AG04449 (cell line): ENCODE data around the gene RASGRP3.

Experiments used
- CTCF ChIA-PET: fragments of 350-600 bp; formaldehyde crosslinking; extraction: SDS; loops from one replicate; lab custom pipeline; 2021; ENCODE audit warnings: antibody characterized with exemption; lab: Yijun Ruan, JAX
- POLR2A ChIA-PET: fragments of 400-600, 350-600 bp; formaldehyde crosslinking; extraction: SDS; loops from one replicate; lab custom pipeline; 2020; ENCODE audit warnings: antibody characterized with exemption, inconsistent platforms; lab: Yijun Ruan, JAX
- DNase-seq: peaks from one replicate; pipeline ENCODE4 v3.0.0-alpha.2; 2010; ENCODE audit warnings: low read depth, low spot score
- H3K4me3 ChIP-seq: 2 replicates; pipeline ENCODE4 v1.5.1; 2011; ENCODE audit warnings: low read depth, mild to moderate bottlenecking, control low read depth, low read length
- TF ChIP-seq, protein P1 (sequence below): IDR thresholded peaks from one replicate; pipeline ENCODE4 v1.5.1; 2011; ENCODE audit warnings: mild to moderate bottlenecking, moderate library complexity, low read length, control low read depth, inconsistent platforms; ENCODE audit not compliant: insufficient read depth; ENCODE audit errors: missing control alignments

RASGRP3 gene

DNA sequence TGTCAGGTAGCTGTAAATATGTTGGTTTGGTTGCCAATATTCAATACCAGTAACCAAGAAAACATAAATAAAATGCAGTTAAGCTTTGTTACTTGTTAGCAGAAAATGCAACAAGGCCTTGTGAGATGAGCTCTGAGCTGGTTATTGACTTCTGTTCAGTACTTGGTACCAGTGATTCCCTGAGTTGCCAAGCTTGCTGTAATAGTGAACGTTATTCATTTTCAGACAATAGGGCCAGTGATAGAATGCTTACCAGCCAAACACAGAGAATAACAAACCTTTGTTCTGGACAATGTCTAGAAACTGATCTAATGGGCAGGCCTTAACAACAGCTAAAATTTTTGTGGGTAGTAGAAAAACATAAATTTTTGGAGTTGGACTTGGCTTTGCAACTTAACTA lies 29.5 kb downstream of the RASGRP3 start:
- CTCF ChIA-PET, result no interaction called here
- no peak overlapping the region for H3K4me3 ChIP-seq
- POLR2A ChIA-PET, result no interaction called here
- DNase-seq, result no peak
- TF ChIP-seq, protein P1, sequence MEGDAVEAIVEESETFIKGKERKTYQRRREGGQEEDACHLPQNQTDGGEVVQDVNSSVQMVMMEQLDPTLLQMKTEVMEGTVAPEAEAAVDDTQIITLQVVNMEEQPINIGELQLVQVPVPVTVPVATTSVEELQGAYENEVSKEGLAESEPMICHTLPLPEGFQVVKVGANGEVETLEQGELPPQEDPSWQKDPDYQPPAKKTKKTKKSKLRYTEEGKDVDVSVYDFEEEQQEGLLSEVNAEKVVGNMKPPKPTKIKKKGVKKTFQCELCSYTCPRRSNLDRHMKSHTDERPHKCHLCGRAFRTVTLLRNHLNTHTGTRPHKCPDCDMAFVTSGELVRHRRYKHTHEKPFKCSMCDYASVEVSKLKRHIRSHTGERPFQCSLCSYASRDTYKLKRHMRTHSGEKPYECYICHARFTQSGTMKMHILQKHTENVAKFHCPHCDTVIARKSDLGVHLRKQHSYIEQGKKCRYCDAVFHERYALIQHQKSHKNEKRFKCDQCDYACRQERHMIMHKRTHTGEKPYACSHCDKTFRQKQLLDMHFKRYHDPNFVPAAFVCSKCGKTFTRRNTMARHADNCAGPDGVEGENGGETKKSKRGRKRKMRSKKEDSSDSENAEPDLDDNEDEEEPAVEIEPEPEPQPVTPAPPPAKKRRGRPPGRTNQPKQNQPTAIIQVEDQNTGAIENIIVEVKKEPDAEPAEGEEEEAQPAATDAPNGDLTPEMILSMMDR, result no peak

DNA sequence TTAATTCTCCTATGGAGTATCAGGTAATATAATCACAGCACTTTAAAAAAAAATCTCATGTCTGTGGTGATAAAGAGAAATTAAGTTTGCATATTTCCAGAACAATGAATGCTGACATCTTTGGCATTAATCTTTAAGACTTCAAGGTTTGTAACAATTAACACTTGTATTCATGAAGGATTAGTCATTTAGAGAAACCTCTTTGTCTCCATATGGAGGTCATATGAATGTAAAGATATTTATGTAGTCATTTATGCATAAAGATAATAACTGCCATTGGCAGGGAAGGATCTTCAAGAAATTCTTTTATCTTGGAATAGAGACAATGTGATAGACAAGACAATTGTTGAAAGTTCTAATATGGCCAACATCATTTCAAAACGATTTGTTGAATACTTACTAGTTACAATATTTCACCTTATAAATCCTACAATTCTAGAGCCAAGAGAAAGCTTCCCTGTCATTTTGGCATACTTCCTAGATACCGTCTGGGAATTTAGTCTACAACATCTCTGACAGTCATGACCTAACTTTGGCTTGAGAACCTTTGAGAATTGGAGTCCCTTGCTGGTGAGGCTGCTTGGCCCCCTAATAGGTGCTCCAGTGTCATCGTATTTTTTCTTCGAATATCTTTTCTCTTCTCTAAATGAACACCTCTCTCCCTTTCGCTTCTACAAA lies 33.6 kb downstream of the RASGRP3 start:
- H3K4me3 ChIP-seq, result no peak overlapping the region
- no peak for DNase-seq
- ChIA-PET POLR2A (no interaction called here), CTCF (interaction anchor here (1.4 kb wide), 1 partner anchor 12 kb away, joined by 4 read pairs; no protein-coding TSS in a partner anchor)
- TF ChIP-seq, protein P1, result no peak

DNA sequence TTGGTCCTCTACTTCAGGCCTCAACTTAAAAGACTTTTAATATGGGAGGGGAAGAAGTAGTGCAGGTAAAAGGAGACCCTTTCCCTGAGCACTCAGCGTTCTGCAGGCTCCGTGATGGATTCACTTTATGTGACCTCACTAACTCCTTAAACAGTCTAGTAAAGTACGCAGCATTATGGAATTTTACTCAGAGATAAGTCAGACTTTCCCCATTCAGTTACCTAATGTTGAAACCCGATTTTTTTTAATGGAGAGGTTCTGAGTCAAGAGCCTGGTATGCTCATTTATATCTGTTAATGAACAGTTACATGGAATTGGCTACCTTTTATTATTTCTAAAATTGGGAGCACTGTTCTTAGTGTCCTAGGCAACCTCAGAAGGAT lies 34.1 kb downstream of the RASGRP3 start:
- no peak overlapping the region for H3K4me3 ChIP-seq
- POLR2A ChIA-PET, result no interaction called here
- DNase-seq, result no peak
- TF ChIP-seq, protein P1, result no peak
- CTCF ChIA-PET, result no interaction called here

DNA sequence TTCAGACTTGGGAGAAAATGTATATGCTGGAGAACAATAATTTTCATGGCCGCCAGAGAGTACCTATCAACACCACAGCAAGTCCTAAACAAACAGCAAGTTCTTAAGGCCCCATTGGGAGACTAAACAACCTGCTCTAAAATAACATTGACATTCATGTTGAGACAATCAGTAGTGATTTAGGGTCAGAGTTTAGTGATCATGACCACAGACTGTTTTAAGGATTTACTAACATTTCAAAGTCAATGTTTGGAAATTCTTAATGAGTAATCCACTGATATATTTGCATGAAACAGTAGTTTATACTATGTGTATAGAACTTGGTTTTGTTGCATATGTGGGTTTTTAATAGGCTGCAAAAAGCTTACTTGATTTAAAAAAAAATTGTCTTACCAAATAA lies 34.7 kb downstream of the RASGRP3 start:
- CTCF ChIA-PET, result no interaction called here
- no peak overlapping the region for H3K4me3 ChIP-seq
- POLR2A ChIA-PET, result no interaction called here
- TF ChIP-seq, protein P1, result no peak
- no peak for DNase-seq

DNA sequence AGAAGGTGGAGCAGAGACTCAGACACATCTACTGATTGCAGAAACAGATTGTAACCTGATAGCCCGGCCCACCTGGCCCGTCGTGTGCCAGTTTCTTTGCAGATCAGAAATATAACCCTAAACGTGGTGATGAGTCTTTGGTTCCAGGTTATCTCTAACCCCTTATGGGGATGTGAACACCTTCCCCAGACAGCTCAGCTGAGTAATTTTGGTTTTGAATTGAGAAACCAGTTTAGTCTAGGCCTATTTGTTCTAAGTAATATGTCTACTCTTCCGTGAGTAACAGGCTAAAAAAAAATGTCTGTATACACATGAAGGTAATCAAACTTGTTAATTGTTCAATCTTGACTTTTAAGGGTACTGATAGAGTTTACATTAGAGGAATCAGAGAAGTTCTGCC lies 35.7 kb downstream of the RASGRP3 start:
- no peak for DNase-seq
- ChIA-PET CTCF (interaction anchor here (1.2 kb wide), 1 partner anchor 36 kb away, joined by 6 read pairs; no protein-coding TSS in a partner anchor), POLR2A (no interaction called here)
- TF ChIP-seq, protein P1, result no peak
- H3K4me3 ChIP-seq, result no peak overlapping the region

DNA sequence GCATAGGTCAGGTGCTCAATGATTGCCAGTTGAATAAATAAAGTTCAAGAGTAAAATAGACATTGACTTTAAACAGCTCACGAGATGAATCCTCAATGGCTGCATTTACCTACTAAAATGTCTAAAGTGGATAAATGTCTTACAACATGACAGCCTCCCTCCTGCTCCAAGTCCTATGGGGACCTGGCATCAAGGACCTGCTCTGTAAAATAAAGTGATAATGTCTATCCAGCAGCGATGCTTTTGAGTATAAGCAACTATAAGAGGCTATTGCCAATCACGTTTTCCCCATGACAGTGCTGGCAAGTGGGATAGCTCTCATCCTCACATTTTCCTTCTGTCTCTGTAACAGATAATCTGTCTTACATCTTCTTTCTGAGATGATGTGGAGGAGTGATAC lies 37.0 kb downstream of the RASGRP3 start:
- ChIA-PET CTCF (no interaction called here), POLR2A (interaction anchor here (0.8 kb wide), 1 partner anchor 16 kb away, joined by 3 read pairs; no protein-coding TSS in a partner anchor)
- TF ChIP-seq, protein P1, result no peak
- H3K4me3 ChIP-seq, result no peak overlapping the region
- DNase-seq, result no peak
